Epithelial cell of esophagus (primary cell): ENCODE data around the gene SLC45A2.

Experiments used
- DNase-seq: peaks from one replicate; pipeline ENCODE4 v3.0.0; 2010; ENCODE audit warnings: low read depth
- H3K4me3 ChIP-seq: 2 replicates; pipeline ENCODE4 v1.5.1; 2011; ENCODE audit warnings: mild to moderate bottlenecking, low read length, control low read depth
- CTCF ChIP-seq: IDR thresholded peaks from 2 replicates; pipeline ENCODE4 v1.5.1; 2011; ENCODE audit warnings: low read depth, mild to moderate bottlenecking, low read length, control low read depth, inconsistent platforms; ENCODE audit not compliant: insufficient read depth; ENCODE audit errors: missing control alignments

SLC45A2 gene

GRCh38 chr5:33944543-33945132 is 39.9 kb downstream of the SLC45A2 start:
- DNase-seq: no peak
- no peak overlapping the region for H3K4me3 ChIP-seq
- TF ChIP-seq CTCF: no peak

DNA sequence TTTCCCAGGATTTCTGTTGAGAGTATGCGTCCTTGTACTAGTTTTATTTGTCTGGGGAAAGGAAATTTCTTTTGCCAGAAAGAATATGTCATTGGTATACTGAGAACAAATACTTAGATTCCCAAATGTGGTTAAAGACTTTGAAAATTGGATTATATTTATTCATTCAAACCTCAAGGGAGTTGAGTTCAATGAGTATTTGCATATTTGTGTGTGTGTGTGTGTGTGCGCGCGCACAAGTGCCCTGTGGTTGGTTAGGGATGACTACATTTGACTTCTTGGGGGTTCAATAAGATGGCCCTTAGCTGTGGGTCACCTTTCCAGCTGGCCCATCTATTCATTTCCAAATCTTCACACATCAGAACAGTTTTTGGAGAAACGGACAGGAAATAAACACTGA is 43.4 kb downstream of the SLC45A2 start:
- DNase-seq: no peak
- TF ChIP-seq CTCF: no peak
- no peak overlapping the region for H3K4me3 ChIP-seq

GRCh38 chr5:33939556-33940262 is 44.8 kb downstream of the SLC45A2 start:
- DNase-seq: peak; percentile 29
- no peak for TF ChIP-seq CTCF
- H3K4me3 ChIP-seq: no peak overlapping the region

DNA sequence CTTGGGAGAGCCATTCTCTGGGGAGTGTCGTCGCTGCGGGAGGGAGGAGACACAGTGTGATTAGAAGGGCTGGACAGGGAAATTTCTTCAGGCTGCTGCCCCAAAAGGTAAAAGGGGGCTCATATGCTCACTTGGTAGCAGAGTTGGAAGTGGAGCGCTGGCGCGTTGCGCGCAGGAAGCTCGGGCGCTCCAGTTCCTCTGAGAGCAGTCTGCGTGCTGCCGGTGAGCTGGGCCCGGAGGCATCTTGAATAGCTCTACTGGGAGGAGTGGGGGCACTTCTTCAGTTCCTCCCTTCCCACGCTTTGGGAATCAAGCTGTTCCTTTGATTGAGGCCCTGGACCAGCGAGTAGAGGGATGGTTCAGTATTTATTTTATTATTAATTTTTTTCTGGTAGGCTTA is 45.6 kb downstream of the SLC45A2 start:
- no peak overlapping the region for H3K4me3 ChIP-seq
- DNase-seq: no peak
- TF ChIP-seq CTCF: no peak

DNA sequence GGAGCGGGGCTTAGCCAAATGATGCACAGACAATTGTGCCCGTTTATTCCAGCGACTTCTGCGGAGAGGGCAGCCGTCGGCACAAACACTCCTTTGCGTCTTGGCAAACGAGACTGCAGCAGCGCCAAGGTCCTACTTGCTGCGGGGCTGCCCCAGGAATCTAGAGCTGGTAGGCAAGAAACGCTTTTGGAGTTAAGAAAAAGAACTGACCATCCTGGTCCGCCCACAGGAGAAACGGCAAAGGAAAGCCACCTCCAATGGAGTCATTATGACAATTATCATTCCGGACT is 46.0 kb downstream of the SLC45A2 start:
- no peak for TF ChIP-seq CTCF
- no peak overlapping the region for H3K4me3 ChIP-seq
- no peak for DNase-seq

DNA sequence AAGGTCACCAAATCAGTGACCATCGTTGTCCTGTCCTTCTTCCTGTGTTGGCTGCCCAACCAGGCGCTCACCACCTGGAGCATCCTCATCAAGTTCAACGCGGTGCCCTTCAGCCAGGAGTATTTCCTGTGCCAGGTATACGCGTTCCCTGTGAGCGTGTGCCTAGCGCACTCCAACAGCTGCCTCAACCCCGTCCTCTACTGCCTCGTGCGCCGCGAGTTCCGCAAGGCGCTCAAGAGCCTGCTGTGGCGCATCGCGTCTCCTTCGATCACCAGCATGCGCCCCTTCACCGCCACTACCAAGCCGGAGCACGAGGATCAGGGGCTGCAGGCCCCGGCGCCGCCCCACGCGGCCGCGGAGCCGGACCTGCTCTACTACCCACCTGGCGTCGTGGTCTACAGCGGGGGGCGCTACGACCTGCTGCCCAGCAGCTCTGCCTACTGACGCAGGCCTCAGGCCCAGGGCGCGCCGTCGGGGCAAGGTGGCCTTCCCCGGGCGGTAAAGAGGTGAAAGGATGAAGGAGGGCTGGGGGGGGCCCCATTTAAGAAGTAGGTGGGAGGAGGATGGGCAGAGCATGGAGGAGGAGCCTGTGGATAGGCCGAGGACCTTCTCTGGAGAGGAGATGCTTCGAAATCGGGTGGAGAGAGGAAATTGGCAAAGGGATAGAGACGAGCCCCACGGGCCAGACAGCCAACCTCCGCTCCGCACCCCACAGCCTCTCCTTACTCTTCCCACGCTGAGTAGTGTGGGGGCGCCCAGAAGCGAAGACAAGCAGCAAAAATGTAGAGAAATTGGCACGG is 46.6 kb downstream of the SLC45A2 start:
- no peak for TF ChIP-seq CTCF
- no peak for DNase-seq
- H3K4me3 ChIP-seq: no peak overlapping the region
